H1 (cell line): ENCODE measurements around the gene MICU2. TPM values are rescaled to one million over a fixed set of nuclear protein-coding genes. Genes with fewer than 3 reads are reported as not detected.

Experiments
- CTCF ChIA-PET: fragments of 300-600 bp; sonication (Branson Sonifier 250); formaldehyde crosslinking; loops from one replicate; lab custom pipeline; 2021; ENCODE audit not compliant: partially characterized antibody; lab: Charles Lee
- POLR2A ChIA-PET: fragments of 300-600 bp; sonication (Branson Sonifier 250); formaldehyde crosslinking; loops from one replicate; lab custom pipeline; 2021; ENCODE audit warnings: inconsistent platforms; ENCODE audit not compliant: partially characterized antibody; lab: Charles Lee
- DNase-seq, 2 experiments: peaks; one replicate each; pipeline versions ENCODE4 v3.0.0 to v3.0.0-alpha.2; 2010 to 2022; ENCODE audit warnings: low spot score in 2 of 2, low read depth in 1 of 2, mixed read lengths in 1 of 2
- FAIRE-seq: peaks from 2 replicates; lab custom pipeline; 2011; peaks lifted over from hg19 to GRCh38; lab: Jason Lieb, UNC
- H2AFZ ChIP-seq: 2 replicates; pipeline ENCODE4 v1.8.1; 2012; ENCODE audit warnings: low read length, inconsistent platforms
- H2AK5ac ChIP-seq: 2 replicates; pipeline ENCODE4 v1.6.1; 2013; ENCODE audit warnings: low read depth, low read length
- H2BK120ac ChIP-seq: replicated peaks from 2 replicates; pipeline ENCODE3; 2013; ENCODE audit warnings: low read depth, low read length, inconsistent platforms
- H2BK12ac ChIP-seq: 2 replicates; pipeline ENCODE4 v1.6.1; 2013; ENCODE audit warnings: low read depth, low read length
- H2BK15ac ChIP-seq: 2 replicates; pipeline ENCODE4 v1.6.1; 2013; ENCODE audit warnings: low read length
- H2BK20ac ChIP-seq: 2 replicates; pipeline ENCODE4 v1.6.1; 2013; ENCODE audit warnings: low read length
- H2BK5ac ChIP-seq: 2 replicates; pipeline ENCODE4 v1.6.1; 2013; ENCODE audit warnings: low read depth, low read length
- H3K14ac ChIP-seq: 2 replicates; pipeline ENCODE4 v1.6.1; 2013; ENCODE audit warnings: inconsistent platforms; ENCODE audit not compliant: insufficient read length
- H3K18ac ChIP-seq: 2 replicates; pipeline ENCODE4 v1.6.1; 2013; ENCODE audit warnings: low read length; ENCODE audit errors: extremely low read depth
- H3K23ac ChIP-seq: 2 replicates; pipeline ENCODE4 v1.6.1; 2013; ENCODE audit warnings: inconsistent platforms; ENCODE audit not compliant: insufficient read length
- H3K23me2 ChIP-seq: 2 replicates; pipeline ENCODE4 v1.6.1; 2013; ENCODE audit warnings: low read depth, low read length
- H3K27ac ChIP-seq: 2 replicates; pipeline ENCODE4 v1.6.1; 2011; ENCODE audit warnings: low read depth, low read length, inconsistent platforms
- H3K27me3 ChIP-seq, 4 experiments: replicated peaks in 1 of 4; 1 replicate in 1 of 4; 2 replicates in 3 of 4; pipeline versions ENCODE4 v1.6.1 to v1.8.1; 2011 to 2013; ENCODE audit warnings: low read length in 3 of 4, mild to moderate bottlenecking in 3 of 4, inconsistent platforms in 2 of 4, mixed read lengths in 2 of 4, moderate library complexity in 1 of 4; ENCODE audit not compliant: control insufficient read depth in 3 of 4, insufficient read depth in 3 of 4; ENCODE audit errors: extremely low read depth in 1 of 4
- H3K36me3 ChIP-seq, 4 experiments: 2 replicates each; pipeline versions ENCODE4 v1.6.1 to v1.8.1; 2011 to 2013; ENCODE audit warnings: mild to moderate bottlenecking in 4 of 4, low read length in 3 of 4, moderate library complexity in 2 of 4, control low read depth in 1 of 4, inconsistent platforms in 1 of 4; ENCODE audit not compliant: insufficient read depth in 4 of 4, control insufficient read depth in 2 of 4
- H3K4ac ChIP-seq: replicated peaks from 2 replicates; pipeline ENCODE3; 2013; ENCODE audit warnings: low read length, low read depth, mixed read lengths, inconsistent platforms; ENCODE audit not compliant: insufficient read length
- H3K4me1 ChIP-seq, 4 experiments: replicated peaks in 1 of 4; 1 replicate in 1 of 4; 2 replicates in 3 of 4; pipeline versions ENCODE4 v1.6.1 to v1.8.1; 2011 to 2013; ENCODE audit warnings: low read length in 3 of 4, inconsistent platforms in 2 of 4, mixed read lengths in 1 of 4; ENCODE audit not compliant: insufficient read depth in 4 of 4, control insufficient read depth in 3 of 4
- H3K4me2 ChIP-seq, 2 experiments: 2 replicates each; pipeline versions ENCODE4 v1.6.1 to v1.8.1; 2011 to 2013; ENCODE audit warnings: low read depth in 2 of 2, low read length in 2 of 2, control low read depth in 1 of 2, inconsistent platforms in 1 of 2, mild to moderate bottlenecking in 1 of 2; ENCODE audit not compliant: insufficient read depth in 1 of 2
- H3K4me3 ChIP-seq, 4 experiments: fragments of 200-600, 300-600 bp in 1 of 4; sonication (generic), shearing (Covaris generic), sonication (Bioruptor Twin) in 1 of 4; 2 replicates each; pipeline versions ENCODE4 v1.5.1 to v1.8.1; 2011 to 2016; ENCODE audit warnings: low read length in 4 of 4, low read depth in 3 of 4, control low read depth in 2 of 4, inconsistent platforms in 2 of 4, mild to moderate bottlenecking in 2 of 4, mixed read lengths in 1 of 4, moderate library complexity in 1 of 4; ENCODE audit not compliant: insufficient read depth in 2 of 4; ENCODE audit errors: extremely low read depth in 1 of 4
- H3K56ac ChIP-seq: replicated peaks from 2 replicates; pipeline ENCODE3; 2013; ENCODE audit warnings: low read depth, mild to moderate bottlenecking, mixed read lengths, low read length, inconsistent platforms; ENCODE audit not compliant: insufficient read length
- H3K79me1 ChIP-seq: 2 replicates; pipeline ENCODE4 v1.6.1; 2013; ENCODE audit warnings: low read depth, low read length, control low read depth
- H3K79me2 ChIP-seq, 2 experiments: 2 replicates each; pipeline versions ENCODE4 v1.6.1 to v1.8.1; 2012 to 2013; ENCODE audit warnings: low read length in 2 of 2, mild to moderate bottlenecking in 2 of 2, inconsistent platforms in 1 of 2; ENCODE audit not compliant: insufficient read depth in 2 of 2, control insufficient read depth in 1 of 2
- H3K9ac ChIP-seq, 4 experiments: replicated peaks in 1 of 4; 1 replicate in 1 of 4; 2 replicates in 3 of 4; pipeline versions ENCODE4 v1.6.1 to v1.8.1; 2011 to 2013; ENCODE audit warnings: low read depth in 3 of 4, low read length in 3 of 4, control low read depth in 2 of 4, mild to moderate bottlenecking in 2 of 4, moderate library complexity in 2 of 4, inconsistent platforms in 1 of 4; ENCODE audit errors: extremely low read depth in 1 of 4
- H3K9me3 ChIP-seq, 2 experiments: 2 replicates each; pipeline versions ENCODE4 v1.6.1 to v1.8.1; 2012 to 2013; ENCODE audit warnings: mild to moderate bottlenecking in 2 of 2, moderate library complexity in 2 of 2, control low read depth in 1 of 2, inconsistent platforms in 1 of 2, low read depth in 1 of 2, low read length in 1 of 2, mixed read lengths in 1 of 2; ENCODE audit not compliant: insufficient read depth in 2 of 2
- H4K20me1 ChIP-seq, 2 experiments: replicated peaks in 1 of 2; 2 replicates each; pipeline versions ENCODE3 to v1.8.1; 2011 to 2013; ENCODE audit warnings: inconsistent platforms in 2 of 2, low read length in 2 of 2, mild to moderate bottlenecking in 1 of 2; ENCODE audit not compliant: insufficient read depth in 2 of 2, control insufficient read depth in 1 of 2
- H4K5ac ChIP-seq: 2 replicates; pipeline ENCODE4 v1.6.1; 2013; ENCODE audit warnings: low read length, low read depth, mixed read lengths, inconsistent platforms; ENCODE audit not compliant: insufficient read length
- H4K8ac ChIP-seq: 2 replicates; pipeline ENCODE4 v1.8.0; 2013; ENCODE audit warnings: mild to moderate bottlenecking, moderate library complexity, low read length, inconsistent platforms; ENCODE audit not compliant: insufficient read depth; ENCODE audit errors: extremely low read depth
- H4K91ac ChIP-seq: replicated peaks from 2 replicates; pipeline ENCODE3; 2013; ENCODE audit warnings: low read length, mixed read lengths, inconsistent platforms; ENCODE audit not compliant: insufficient read length
- CEBPB ChIP-seq: IDR thresholded peaks from 2 replicates; pipeline ENCODE4 v1.6.1; 2012; ENCODE audit warnings: low read depth, low read length
- CTBP2 ChIP-seq: IDR thresholded peaks from 2 replicates; pipeline ENCODE4 v1.7.0; 2011; ENCODE audit warnings: borderline replicate concordance, mild to moderate bottlenecking, moderate library complexity, mixed read lengths, low read length; ENCODE audit not compliant: insufficient read depth, insufficient read length
- MAFK ChIP-seq: IDR thresholded peaks from 2 replicates; pipeline ENCODE4 v1.6.1; 2012; ENCODE audit warnings: low read depth, mild to moderate bottlenecking, improper control_type of control experiment, low read length
- RBBP5 ChIP-seq: IDR thresholded peaks from 2 replicates; pipeline ENCODE4 v1.7.1; 2012; ENCODE audit warnings: low read depth, mild to moderate bottlenecking, inconsistent platforms, low read length, moderate library complexity, borderline replicate concordance
- polyA plus RNA-seq, 7 experiments: library from polyadenylated mRNA; depleted of rRNA in 3 of 7; stranded (reverse) in 5 of 7; unstranded in 2 of 7; fragments of >200 nt in 5 of 7; fragments of 200-250 nt in 2 of 7; gene quantifications; 1 replicate in 5 of 7; 2 replicates in 1 of 7; 4 replicates in 1 of 7; pipeline versions ENCODE4 v1.2.1 to v1.2.3, GENCODE V29; 2011 to 2013; ENCODE audit warnings: missing spikeins in 2 of 7, mixed read lengths in 2 of 7
- total RNA-seq: library from RNA; stranded (reverse); fragmentation: NEBNext Ultra II Directional; extraction: Animal tissue kit (Norgen Biotek cat#: 25700); gene quantifications from 2 replicates; pipeline ENCODE4 v1.2.1, GENCODE V29; 2021

Gene MICU2
- total and polyA plus RNA-seq, 2 of the 8 experiments (the other 6 are each of a cell fraction or from before 2014, with no cell fraction given): 34.6 to 36.5 TPM

DNA sequence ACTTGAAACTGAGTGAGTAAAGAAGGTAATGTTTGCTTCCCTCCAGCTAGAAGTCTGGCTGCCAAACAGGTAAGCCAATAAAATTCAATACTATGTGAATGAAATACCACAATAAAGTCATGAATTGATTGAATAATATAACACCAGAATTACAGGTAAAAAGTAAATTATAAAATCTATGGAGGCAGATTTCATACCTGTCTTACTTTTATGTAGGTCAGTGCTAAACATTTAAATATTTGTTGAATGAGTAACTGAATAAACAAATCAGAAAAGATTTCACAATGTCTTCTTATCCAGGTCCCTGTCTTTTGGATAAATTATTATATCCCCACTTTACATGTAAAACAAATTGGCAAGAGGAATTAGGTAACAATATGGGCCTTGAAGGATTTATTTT, 62.7 kb downstream of the MICU2 start (continued):
- TF ChIP-seq CTBP2: no peak

- CTCF ChIA-PET: interaction anchor here (1.1 kb wide), 1 partner anchor 18 kb away, joined by 3 read pairs; no protein-coding TSS in a partner anchor
- TF ChIP-seq MAFK (no peak), CEBPB (no peak), RBBP5 (no peak)
These were observed 64.3 kb downstream of the MICU2 start for GRCh38 chr13:21539687-21540086.

More at GRCh38 chr13:21539687-21540086, 64.3 kb downstream of the MICU2 start:
- Histone ChIP-seq H4K91ac (no peak overlapping the region), H3K4me2 (no peak overlapping the region), H2BK5ac (no peak overlapping the region), H2BK20ac (no peak overlapping the region), H3K4me1 (no peaks in the 10 kb centered on the region), H4K20me1 (peaks cover 0 to 1% of the 10 kb centered on the region in 2 experiments), H3K79me1 (no peaks in the 10 kb centered on the region), H3K14ac (no peak overlapping the region), H2BK120ac (no peak overlapping the region), H3K9ac (no peak overlapping the region), H3K4ac (no peak overlapping the region), H3K9me3 (no peaks in the 10 kb centered on the region), H3K56ac (no peak overlapping the region), H2BK12ac (no peak overlapping the region), H3K18ac (no peak overlapping the region), H2BK15ac (no peak overlapping the region), H3K36me3 (no peaks in the 10 kb centered on the region), H3K27me3 (no peaks in the 10 kb centered on the region), H3K4me3 (no peak overlapping the region), H4K8ac (no peak overlapping the region), H3K79me2 (peaks cover 0 to 7% of the 10 kb centered on the region in 2 experiments; a peak in 1 of 4 replicates), H3K27ac (no peak overlapping the region), H2AK5ac (no peak overlapping the region), H3K23ac (no peak overlapping the region), H3K23me2 (no peaks in the 10 kb centered on the region), H4K5ac (no peak overlapping the region), H2AFZ (no peak overlapping the region)
- FAIRE-seq (no peak), DNase-seq (no peak)
- POLR2A ChIA-PET: no interaction called here
